Activated T-helper 1 cell treated with Interleukin-2 at 50 U/mL for 16 hours (primary cell): ENCODE measurements around the gene STMND1.
"Not testable (repeated sequence)": the region's sequence is repeated elsewhere in the genome, so short reads cannot be mapped to it uniquely, and the experiment has no call there.

Source experiments
- DNase-seq: peaks from one replicate; pipeline ENCODE4 v3.0.0-alpha.2; 2020; ENCODE audit warnings: low read depth

STMND1 gene

GRCh38 chr6:17101422-17102257 is at the start of gene STMND1:
Gene STMND1, plus strand, starts transcription at chr6:17102050. Its CDS starts 208 bp downstream, at chr6:17102258.
- DNase-seq: no peak

- no peak for DNase-seq
Observed at GRCh38 chr6:17054647-17055046, 47.2 kb upstream of the STMND1 start.

- no peak for DNase-seq
Observed at GRCh38 chr6:17057322-17057721, 44.5 kb upstream of the STMND1 start.

GRCh38 chr6:17058550-17058949 is 43.3 kb upstream of the STMND1 start:
- no peak for DNase-seq

GRCh38 chr6:17059022-17059421 is 42.8 kb upstream of the STMND1 start:
- DNase-seq: no peak

- no peak for DNase-seq
Observed at GRCh38 chr6:17059850-17060249, 42.0 kb upstream of the STMND1 start.

- DNase-seq: no peak
Observed at GRCh38 chr6:17061097-17061496, 40.8 kb upstream of the STMND1 start.

- no peak for DNase-seq
Observed at GRCh38 chr6:17062871-17063440, 38.9 kb upstream of the STMND1 start.

- DNase-seq: no peak
Observed at GRCh38 chr6:17064975-17065374, 36.9 kb upstream of the STMND1 start.

GRCh38 chr6:17066610-17067009 is 35.2 kb upstream of the STMND1 start:
- DNase-seq: no peak

- DNase-seq: not testable (repeated sequence)
Observed at GRCh38 chr6:17068972-17069371, 32.9 kb upstream of the STMND1 start.

GRCh38 chr6:17070400-17070799 is 31.4 kb upstream of the STMND1 start:
- not testable (repeated sequence) for DNase-seq

GRCh38 chr6:17073596-17073995 is 28.3 kb upstream of the STMND1 start:
- DNase-seq: not testable (repeated sequence)

GRCh38 chr6:17081273-17081672 is 20.6 kb upstream of the STMND1 start:
- DNase-seq: no peak

- DNase-seq: no peak
Observed at GRCh38 chr6:17081860-17082508, 19.9 kb upstream of the STMND1 start.

- no peak for DNase-seq
Observed at GRCh38 chr6:17083397-17083796, 18.5 kb upstream of the STMND1 start.

GRCh38 chr6:17086469-17086868 is 15.4 kb upstream of the STMND1 start:
- no peak for DNase-seq

GRCh38 chr6:17088091-17088611 is 13.7 kb upstream of the STMND1 start:
- no peak for DNase-seq

- DNase-seq: no peak
Observed at GRCh38 chr6:17091122-17091521, 10.7 kb upstream of the STMND1 start.

- DNase-seq: no peak
Observed at GRCh38 chr6:17093686-17094085, 8.2 kb upstream of the STMND1 start.

- no peak for DNase-seq
Observed at GRCh38 chr6:17096096-17096495, 5.8 kb upstream of the STMND1 start.

- no peak for DNase-seq
Observed at GRCh38 chr6:17096652-17097051, 5.2 kb upstream of the STMND1 start.

- DNase-seq: no peak
Observed at GRCh38 chr6:17097982-17098381, 3.9 kb upstream of the STMND1 start.
